ENCODE results near the gene SH2B3. TPM values are rescaled to one million over a fixed set of nuclear protein-coding genes. Genes with fewer than 3 reads are reported as not detected.
"Not testable (repeated sequence)": the region's sequence is repeated elsewhere in the genome, so short reads cannot be mapped to it uniquely, and the experiment has no call there.

The SH2B3 gene
- polyA plus RNA-seq, 3 donors, result 18.2 to 20.3 (median 19.1) TPM

- DNase-seq (ENCODE audit: extremely low read depth in 1 of 11, low read depth in 9 of 11, low spot score in 4 of 11), result no peak
Observed at GRCh38 chr12:111471236-111471635, 65.5 kb downstream of the SH2B3 start.

- DNase-seq (ENCODE audit: extremely low read depth in 1 of 11, low read depth in 9 of 11, low spot score in 4 of 11), result no peak
Observed at GRCh38 chr12:111482462-111482861, 76.7 kb downstream of the SH2B3 start.

- no peak for DNase-seq (ENCODE audit: extremely low read depth in 1 of 11, low read depth in 9 of 11, low spot score in 4 of 11)
Observed at GRCh38 chr12:111488271-111488670, 82.5 kb downstream of the SH2B3 start.

- DNase-seq (ENCODE audit: extremely low read depth in 1 of 11, low read depth in 9 of 11, low spot score in 4 of 11), result no peak
Observed at GRCh38 chr12:111488798-111489197, 83.1 kb downstream of the SH2B3 start.

- not testable (repeated sequence) for DNase-seq (ENCODE audit: extremely low read depth in 1 of 11, low read depth in 9 of 11, low spot score in 4 of 11)
Observed at GRCh38 chr12:111492979-111493378, 87.3 kb downstream of the SH2B3 start.

- DNase-seq (ENCODE audit: extremely low read depth in 1 of 11, low read depth in 9 of 11, low spot score in 4 of 11), result no peak
Observed at GRCh38 chr12:111494676-111495075, 89.0 kb downstream of the SH2B3 start.

Other genes with a start within 250 kb of the SH2B3 start
- 10 to 100 TPM; 10.4 to 15.1 (median 13.1) TPM for gene PHETA1, start 36.8 kb upstream of the SH2B3 start, polyA plus RNA-seq (ENCODE audit: insufficient read length in 3 of 3)
- 10 to 100 TPM; 62.4 to 87.5 (median 75.6) TPM for gene ATXN2, start 193.4 kb downstream of the SH2B3 start, polyA plus RNA-seq (ENCODE audit: insufficient read length in 3 of 3)

All from renal cortex interstitium (tissue), 11 donors.